Measurements from ENCODE around the gene MCM3AP. TPM values are rescaled to one million over a fixed set of nuclear protein-coding genes. Genes with fewer than 3 reads are reported as not detected.

MCM3AP gene
- total and polyA plus RNA-seq, 9 of the 15 experiments (the other 6 are each of a cell fraction or from before 2014, with no cell fraction given): 6.5 to 179 (median 69.6) TPM

DNA sequence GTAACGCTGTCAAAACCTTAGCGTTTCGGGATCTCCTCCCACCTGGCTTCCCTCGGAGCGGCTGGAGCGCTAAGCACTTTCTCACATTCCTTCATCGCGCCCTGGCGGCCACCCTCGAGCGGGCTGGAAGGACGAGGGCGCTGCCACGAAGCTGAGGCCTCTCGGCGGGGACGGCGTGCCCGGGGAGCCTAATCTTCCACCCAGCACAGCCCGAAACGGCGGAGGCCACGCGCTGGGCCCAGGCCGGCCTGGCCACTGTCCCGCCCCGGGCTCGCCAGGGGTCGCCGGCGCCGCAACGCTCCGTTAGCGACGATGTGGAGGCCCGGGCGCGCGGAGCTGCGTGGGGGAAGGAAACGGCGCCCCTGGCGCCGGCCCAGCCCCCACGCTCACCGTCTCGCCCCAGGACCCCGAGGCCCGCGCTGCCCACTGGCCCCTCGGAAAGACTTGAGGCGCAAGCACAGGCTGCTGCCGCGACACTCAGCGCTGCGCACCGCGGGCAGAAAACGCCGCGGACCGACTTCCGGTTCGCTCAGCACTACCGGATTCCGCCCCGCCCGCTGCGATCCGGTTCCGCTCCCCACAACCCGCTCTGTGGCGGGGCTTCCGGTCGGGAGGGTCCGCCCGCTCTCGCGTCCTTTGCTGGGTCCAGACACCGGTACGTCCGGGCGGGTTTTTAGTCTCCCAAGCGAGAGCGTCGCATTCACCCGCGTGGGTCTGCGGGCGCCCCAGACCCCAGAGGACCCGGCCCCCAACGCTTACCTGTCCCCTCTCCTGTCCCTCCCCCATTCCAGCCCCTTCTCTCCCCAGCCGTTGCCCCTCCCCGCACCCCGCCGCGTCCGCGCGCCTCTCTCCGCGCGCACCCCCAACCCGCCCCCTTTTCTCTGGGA is 593 bp upstream of the MCM3AP start, which contains the start of gene YBEY (continued):
- peak; percentile 96 for TF ChIP-seq MGA (IDR thresholded peaks at IDR 0.05)
- no peak for TF ChIP-seq MBD1 (CRISPR knock-in tag; IDR thresholded peaks at IDR 0.05)
- 0 out of 2 replicates have a peak, but pooled peaks have one; percentile 6 for TF ChIP-seq DPF2 (IDR thresholded peaks at IDR 0.05)
- TF ChIP-seq CC2D1A (IDR thresholded peaks at IDR 0.05): no peak
- TF ChIP-seq ZNF740 (CRISPR knock-in tag; IDR thresholded peaks at IDR 0.05): peak; percentile 80
- no peak; a peak in 1 of 4 replicates for TF ChIP-seq ZNF740 (tag; IDR thresholded peaks at IDR 0.05)
- TF ChIP-seq NR2F6 (CRISPR knock-in tag; IDR thresholded peaks at IDR 0.05): no peak
- TF ChIP-seq POU5F1 (IDR thresholded peaks at IDR 0.05; ENCODE audit: borderline replicate concordance, low read depth, low read length, partially characterized antibody): no peak
- TF ChIP-seq PPARD (CRISPR knock-in tag; IDR thresholded peaks at IDR 0.05): no peak
- TF ChIP-seq MYC (IDR thresholded peaks at IDR 0.05; ENCODE audit: low read depth, low read length): peak; percentile 90
- peak; percentile 66; the same call in 1 of the 2 replicates for TF ChIP-seq MYC (CRISPR knock-in tag; IDR thresholded peaks at IDR 0.05; ENCODE audit: borderline replicate concordance, low read depth)
- no peak; the same call in 1 of the 2 replicates for TF ChIP-seq ZBTB1 (CRISPR knock-in tag; IDR thresholded peaks at IDR 0.05; ENCODE audit: borderline replicate concordance, low read depth)
- peak; percentile 89 for TF ChIP-seq CTBP1 (IDR thresholded peaks at IDR 0.05; ENCODE audit: borderline replicate concordance)

All from K562 (cell line).